Mucosa of rectum (tissue), 2 donors: ENCODE measurements around the gene EMC10.

Source experiments
- H3K27ac ChIP-seq, 2 donors: one replicate each; pipeline ENCODE4 v1.7.0; 2013; ENCODE audit warnings: inconsistent platforms in 2 of 2, low read depth in 2 of 2, low read length in 2 of 2
- H3K27me3 ChIP-seq, 2 donors: one replicate each; pipeline ENCODE4 v1.7.0; 2013; ENCODE audit warnings: low read length in 2 of 2; ENCODE audit not compliant: control insufficient read depth in 2 of 2, insufficient read depth in 2 of 2
- H3K36me3 ChIP-seq, 2 donors: one replicate each; pipeline ENCODE4 v1.7.0; 2013; ENCODE audit warnings: low read length in 2 of 2; ENCODE audit not compliant: control insufficient read depth in 2 of 2, insufficient read depth in 2 of 2
- H3K4me1 ChIP-seq, 2 donors: one replicate each; pipeline ENCODE4 v1.7.0; 2013; ENCODE audit warnings: low read length in 2 of 2, mild to moderate bottlenecking in 1 of 2; ENCODE audit not compliant: control insufficient read depth in 2 of 2, insufficient read depth in 2 of 2
- H3K4me3 ChIP-seq, 2 donors: one replicate each; pipeline ENCODE4 v1.7.0; 2013; ENCODE audit warnings: low read length in 2 of 2
- H3K9ac ChIP-seq, 2 donors: one replicate each; pipeline ENCODE4 v1.7.0; 2013; ENCODE audit warnings: low read length in 2 of 2, low read depth in 1 of 2, mild to moderate bottlenecking in 1 of 2
- H3K9me3 ChIP-seq, 2 donors: one replicate each; pipeline ENCODE4 v1.7.0; 2013; ENCODE audit warnings: low read length in 2 of 2; ENCODE audit not compliant: control insufficient read depth in 2 of 2
- donor health status: healthy.
- donor health status: Normal muscosa, but diverticular disease.

Gene EMC10

DNA sequence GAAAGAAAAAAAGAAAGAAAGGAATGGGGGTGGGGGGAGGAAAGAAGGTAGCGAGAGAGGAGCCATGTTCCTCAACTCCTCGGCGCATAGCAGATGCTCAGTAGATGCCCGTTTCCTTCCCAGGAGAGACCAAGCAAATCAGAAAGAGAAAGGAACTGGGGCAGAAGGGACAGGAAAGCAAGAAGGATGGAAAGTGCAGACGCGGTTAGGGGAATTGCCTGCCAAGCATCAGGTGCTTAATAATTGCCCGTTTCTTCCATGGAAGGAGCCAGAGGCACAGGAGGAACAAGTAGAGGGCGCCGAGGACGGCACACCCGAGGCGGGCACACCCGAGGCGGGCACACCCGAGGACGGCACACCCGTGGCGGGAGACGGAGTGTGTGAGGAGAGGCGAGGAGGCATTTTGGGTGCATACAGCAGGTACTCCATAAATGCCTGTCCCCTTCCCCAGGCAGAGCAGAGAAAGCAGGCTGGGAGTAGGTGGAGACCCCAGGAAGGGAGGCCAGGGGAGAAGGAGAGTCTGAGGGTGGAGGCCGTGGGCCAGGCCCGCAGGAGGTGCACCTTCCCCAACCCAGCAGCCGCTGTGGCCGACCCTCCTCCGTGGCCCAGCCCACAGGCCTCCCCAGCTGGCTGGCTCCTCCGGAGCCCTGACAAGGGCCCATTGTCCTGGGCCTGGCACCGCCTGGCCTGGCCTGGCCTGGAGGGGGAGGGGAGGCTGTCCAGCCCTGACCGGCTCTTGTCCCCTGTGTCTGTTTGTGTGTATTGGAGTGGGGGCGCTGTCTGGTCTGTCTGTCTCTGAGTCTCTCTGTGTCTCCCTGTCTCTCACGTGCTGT is 20.1 kb downstream of the EMC10 start:
- Histone ChIP-seq H3K9ac (no peak overlapping the region), H3K27ac (no peak overlapping the region), H3K36me3 (no peaks in the 10 kb centered on the region), H3K4me3 (no peak overlapping the region), H3K4me1 (peaks cover 0 to 3% of the 10 kb centered on the region in 2 donors), H3K27me3 (no peaks in the 10 kb centered on the region), H3K9me3 (no peaks in the 10 kb centered on the region)

GRCh38 chr19:50497022-50497405 is 20.7 kb downstream of the EMC10 start:
- peaks cover 0 to 4% of the 10 kb centered on the region in 2 donors for H3K4me1 ChIP-seq
- no peak overlapping the region for H3K4me3 ChIP-seq
- no peak overlapping the region for H3K27ac ChIP-seq
- H3K36me3 ChIP-seq = no peaks in the 10 kb centered on the region
- H3K27me3 ChIP-seq = no peaks in the 10 kb centered on the region
- no peaks in the 10 kb centered on the region for H3K9me3 ChIP-seq
- no peak overlapping the region for H3K9ac ChIP-seq

- Histone ChIP-seq H3K9ac (no peak overlapping the region), H3K9me3 (no peaks in the 10 kb centered on the region), H3K27me3 (no peaks in the 10 kb centered on the region), H3K4me3 (no peak overlapping the region), H3K27ac (no peak overlapping the region), H3K4me1 (peaks cover 0 to 4% of the 10 kb centered on the region in 2 donors), H3K36me3 (no peaks in the 10 kb centered on the region)
These were observed 22.1 kb downstream of the EMC10 start for GRCh38 chr19:50498219-50499056.

- Histone ChIP-seq H3K27me3 (no peaks in the 10 kb centered on the region), H3K4me3 (no peak overlapping the region), H3K27ac (no peak overlapping the region), H3K9me3 (no peaks in the 10 kb centered on the region), H3K4me1 (peaks cover 0 to 4% of the 10 kb centered on the region in 2 donors), H3K9ac (no peak overlapping the region), H3K36me3 (no peaks in the 10 kb centered on the region)
These were observed 23.9 kb downstream of the EMC10 start for GRCh38 chr19:50500060-50500752.

- Histone ChIP-seq H3K36me3 (no peaks in the 10 kb centered on the region), H3K4me1 (peaks cover 0 to 4% of the 10 kb centered on the region in 2 donors)
These were observed 24.4 kb downstream of the EMC10 start for GRCh38 chr19:50500753-50501151.

DNA sequence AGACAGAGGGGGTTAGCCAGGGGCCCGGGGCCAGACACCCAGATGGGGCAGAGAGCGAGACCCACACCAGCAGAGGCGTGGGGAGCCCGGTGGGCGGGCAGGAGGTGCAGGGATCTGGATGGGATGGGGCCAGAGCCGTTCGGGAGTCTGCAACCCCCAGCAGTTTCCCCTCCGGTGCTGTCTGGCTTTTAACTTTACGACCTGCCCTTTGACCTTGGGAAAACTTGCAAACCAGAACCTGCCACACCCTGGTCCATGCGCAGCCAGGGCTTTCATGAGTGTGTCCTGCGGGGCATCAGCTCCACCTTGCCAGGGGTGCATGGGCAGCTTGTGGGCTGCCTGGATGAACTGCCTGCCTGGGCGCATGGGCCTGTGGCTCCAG is 24.9 kb downstream of the EMC10 start:
- Histone ChIP-seq H3K4me3 (no peak overlapping the region), H3K36me3 (no peaks in the 10 kb centered on the region), H3K27ac (no peak overlapping the region), H3K4me1 (peaks cover 0 to 4% of the 10 kb centered on the region in 2 donors), H3K9ac (no peak overlapping the region), H3K27me3 (no peaks in the 10 kb centered on the region), H3K9me3 (no peaks in the 10 kb centered on the region)

More at GRCh38 chr19:50500753-50501151, 24.4 kb downstream of the EMC10 start:
- Histone ChIP-seq H3K9me3 (no peaks in the 10 kb centered on the region), H3K27ac (no peak overlapping the region), H3K4me3 (no peak overlapping the region), H3K9ac (no peak overlapping the region), H3K27me3 (no peaks in the 10 kb centered on the region)

DNA sequence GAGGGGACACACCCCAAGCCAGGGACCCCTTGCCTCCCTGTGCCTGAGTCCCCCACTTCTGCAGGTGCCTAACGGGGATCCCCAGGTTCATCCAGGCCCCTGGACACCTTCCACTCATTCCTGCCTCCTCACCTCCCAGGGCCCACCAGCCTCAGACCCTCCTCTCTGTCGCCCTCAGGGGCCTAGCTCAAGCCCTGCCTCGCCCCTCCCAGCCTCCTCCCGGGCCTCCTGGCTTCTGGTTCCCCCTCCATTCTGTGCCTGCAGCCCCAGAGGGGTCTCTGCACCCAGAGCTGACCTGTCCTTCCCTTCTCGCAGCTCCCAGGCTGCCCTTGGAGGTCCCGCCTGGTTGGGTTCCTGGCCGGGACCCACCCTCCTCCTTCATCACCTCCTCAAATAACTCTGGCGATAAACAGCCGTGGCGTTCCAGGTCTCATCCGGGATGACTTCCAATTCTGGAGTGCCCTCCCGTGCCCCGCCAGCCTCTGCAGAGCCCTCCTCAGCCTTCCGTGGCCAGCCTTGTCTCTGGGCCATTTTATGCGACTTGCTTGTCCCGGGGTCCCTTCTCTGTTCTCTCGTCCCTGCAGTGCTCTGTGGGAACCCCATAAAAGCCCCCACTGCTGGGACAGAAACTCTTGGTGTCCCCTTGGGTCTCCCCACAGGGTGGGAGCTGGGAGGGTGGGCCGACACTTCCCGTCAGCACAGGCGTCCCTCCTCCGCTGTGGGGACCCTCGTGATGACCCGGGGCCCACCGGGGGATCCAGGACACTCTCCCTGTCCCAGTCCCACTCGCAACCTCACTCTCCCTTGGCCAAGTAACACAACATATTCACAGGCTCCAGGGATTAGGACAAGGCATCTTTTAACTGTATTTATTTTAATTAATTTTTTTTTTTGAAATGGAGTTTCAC is 25.5 kb downstream of the EMC10 start:
- H3K9me3 ChIP-seq = no peaks in the 10 kb centered on the region
- peaks cover 0 to 4% of the 10 kb centered on the region in 2 donors for H3K4me1 ChIP-seq
- H3K27ac ChIP-seq = no peak overlapping the region
- H3K4me3 ChIP-seq = no peak overlapping the region
- no peaks in the 10 kb centered on the region for H3K27me3 ChIP-seq
- peaks cover 0 to 2% of the 10 kb centered on the region in 2 donors for H3K36me3 ChIP-seq
- H3K9ac ChIP-seq = no peak overlapping the region

DNA sequence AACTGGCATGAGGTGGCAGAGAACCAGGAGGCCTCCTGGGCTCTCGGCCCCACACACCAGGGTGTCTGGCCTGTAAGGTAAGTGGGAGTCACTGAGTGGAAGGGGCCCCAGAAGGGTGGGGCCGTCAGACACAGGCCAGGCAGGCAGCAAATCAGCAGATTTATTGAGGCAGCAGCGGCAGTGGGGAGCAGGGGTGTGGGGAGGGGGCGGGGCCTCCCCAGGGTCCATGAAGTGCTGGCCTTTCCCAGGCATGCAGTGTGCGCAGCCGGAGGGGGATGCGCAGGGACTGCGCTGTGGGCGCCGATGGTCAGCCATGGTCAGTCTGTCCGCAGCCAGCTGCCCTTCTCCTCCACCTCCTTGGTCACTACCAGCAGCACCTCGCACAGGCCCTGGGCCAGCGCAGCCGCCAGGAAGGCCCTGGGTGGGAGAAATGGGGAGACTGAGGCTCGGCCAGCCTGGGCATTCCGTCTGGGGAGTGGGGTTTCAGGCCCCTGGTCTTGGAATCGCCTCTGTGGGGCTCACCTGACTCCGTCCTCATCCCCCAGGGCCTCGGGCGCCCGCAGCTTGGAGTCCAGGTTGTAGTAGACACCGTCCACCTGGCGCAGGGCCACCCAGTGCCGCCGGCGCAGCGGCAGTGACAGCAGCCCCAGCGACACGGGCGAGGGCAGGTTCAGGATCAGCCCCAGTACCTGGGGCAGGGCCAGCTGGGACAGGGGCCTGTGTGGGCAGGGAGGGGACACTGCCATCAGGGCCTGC is 29.7 kb downstream of the EMC10 start:
- Histone ChIP-seq H3K27me3 (no peaks in the 10 kb centered on the region), H3K4me3 (no peak overlapping the region), H3K27ac (no peak overlapping the region)

DNA sequence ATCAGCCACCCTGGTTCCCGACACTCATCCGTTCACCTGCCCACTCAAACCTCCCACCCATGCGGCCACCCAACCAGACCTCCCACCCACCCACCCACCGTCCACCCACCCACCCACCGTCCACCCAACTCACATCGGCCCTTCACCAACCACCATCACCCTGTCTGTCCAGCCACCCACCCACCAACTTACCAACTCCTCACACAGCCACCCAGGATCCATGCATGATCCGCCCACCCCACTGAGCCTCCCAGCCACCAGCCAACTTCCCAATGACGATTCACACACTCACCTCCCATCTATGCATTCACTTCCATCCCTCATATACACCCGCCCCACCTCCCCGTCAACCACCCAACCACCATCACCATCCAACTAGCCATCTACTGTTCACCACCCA is 30.4 kb downstream of the EMC10 start:
- peaks cover 0 to 2% of the 10 kb centered on the region in 2 donors for H3K36me3 ChIP-seq
- H3K27ac ChIP-seq = no peak overlapping the region
- no peak overlapping the region for H3K4me3 ChIP-seq
- peaks cover 5 to 9% of the 10 kb centered on the region in 2 donors for H3K4me1 ChIP-seq
- no peak overlapping the region for H3K9ac ChIP-seq
- no peaks in the 10 kb centered on the region for H3K9me3 ChIP-seq
- H3K27me3 ChIP-seq = no peaks in the 10 kb centered on the region

More for the DNA sequence above, 29.7 kb downstream of the EMC10 start:
- Histone ChIP-seq H3K36me3 (peaks cover 0 to 2% of the 10 kb centered on the region in 2 donors), H3K4me1 (peaks cover 5 to 10% of the 10 kb centered on the region in 2 donors), H3K9ac (no peak overlapping the region), H3K9me3 (no peaks in the 10 kb centered on the region)
